Thoracic aorta (tissue), 2 donors: ENCODE measurements around the gene SLC8A1. TPM values are rescaled to one million over a fixed set of nuclear protein-coding genes. Genes with fewer than 3 reads are reported as not detected.
A peak's percentile ranks its signal among the peaks of the same experiment; 100 is the strongest.

Source experiments
- ATAC-seq: fragments of 150-250 bp; one replicate; pipeline ENCODE4 v1.8.0; 2017; ENCODE audit warnings: low read depth; ENCODE audit not compliant: insufficient number of reproducible peaks, low FRiP score
- DNase-seq: peaks from one replicate; pipeline ENCODE4 v3.0.0-alpha.2; 2020; ENCODE audit warnings: low spot score
- H3K27ac ChIP-seq, 2 donors: fragments of 200-600 bp; sonication (generic); 1 replicate in 1 of 2; 2 replicates in 1 of 2; pipeline ENCODE4 v1.5.1; 2016; ENCODE audit warnings: mild to moderate bottlenecking in 2 of 2, moderate library complexity in 2 of 2
- H3K27me3 ChIP-seq: fragments of 200-600 bp; sonication (generic); replicated peaks from 2 replicates; pipeline ENCODE4 v1.6.0; 2016; ENCODE audit warnings: mild to moderate bottlenecking; ENCODE audit not compliant: insufficient read depth
- H3K36me3 ChIP-seq: fragments of 200-600 bp; sonication (generic); one replicate; pipeline ENCODE4 v1.5.1; 2016
- H3K4me1 ChIP-seq, 2 donors: fragments of 200-600 bp; sonication (generic); 1 replicate in 1 of 2; 2 replicates in 1 of 2; pipeline versions ENCODE4 v1.5.1 to v1.6.0; 2016; ENCODE audit warnings: low read depth in 2 of 2, mild to moderate bottlenecking in 1 of 2; ENCODE audit not compliant: control insufficient read depth in 1 of 2
- H3K4me3 ChIP-seq: fragments of 200-600 bp; sonication (generic); 2 replicates; pipeline ENCODE4 v1.5.1; 2016; ENCODE audit warnings: mild to moderate bottlenecking
- H3K9me3 ChIP-seq: fragments of 200-600 bp; sonication (generic); 2 replicates; pipeline ENCODE4 v1.5.1; 2016
- total RNA-seq, 2 donors: library from RNA; depleted of rRNA; stranded (reverse); fragments of >200 nt; gene quantifications; one replicate each; pipeline versions ENCODE4 v1.1.0 to v1.2.3, GENCODE V29; 2016
- TF ChIP-seq, protein P1 (sequence below): fragments of 200-600 bp; sonication (generic); IDR thresholded peaks from one replicate; pipeline ENCODE4 v1.5.1; 2019; ENCODE audit warnings: antibody characterized with exemption

The SLC8A1 gene
- total RNA-seq, 2 donors from 2014 or later: 13.7 to 31.2 TPM

DNA sequence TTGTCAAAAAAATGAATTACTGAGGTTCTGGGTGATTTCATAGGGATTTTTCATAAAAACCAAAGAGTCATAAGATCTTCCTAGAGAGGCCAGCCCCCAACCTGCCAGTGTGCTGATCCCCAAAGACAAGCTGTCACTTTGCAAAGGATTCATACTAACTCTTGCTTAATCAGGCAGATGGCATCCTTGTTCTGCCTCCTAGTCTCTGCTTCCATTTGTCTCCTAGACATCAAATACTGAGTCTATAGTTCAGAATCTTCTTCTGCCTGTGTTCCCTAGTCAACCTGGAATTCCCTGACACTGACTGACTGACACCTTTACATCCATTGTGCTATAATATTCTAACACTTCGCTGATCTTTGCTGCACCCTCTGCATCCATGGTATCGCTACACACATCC is 84.9 kb downstream of the SLC8A1 start:
- no peak for ATAC-seq

DNA sequence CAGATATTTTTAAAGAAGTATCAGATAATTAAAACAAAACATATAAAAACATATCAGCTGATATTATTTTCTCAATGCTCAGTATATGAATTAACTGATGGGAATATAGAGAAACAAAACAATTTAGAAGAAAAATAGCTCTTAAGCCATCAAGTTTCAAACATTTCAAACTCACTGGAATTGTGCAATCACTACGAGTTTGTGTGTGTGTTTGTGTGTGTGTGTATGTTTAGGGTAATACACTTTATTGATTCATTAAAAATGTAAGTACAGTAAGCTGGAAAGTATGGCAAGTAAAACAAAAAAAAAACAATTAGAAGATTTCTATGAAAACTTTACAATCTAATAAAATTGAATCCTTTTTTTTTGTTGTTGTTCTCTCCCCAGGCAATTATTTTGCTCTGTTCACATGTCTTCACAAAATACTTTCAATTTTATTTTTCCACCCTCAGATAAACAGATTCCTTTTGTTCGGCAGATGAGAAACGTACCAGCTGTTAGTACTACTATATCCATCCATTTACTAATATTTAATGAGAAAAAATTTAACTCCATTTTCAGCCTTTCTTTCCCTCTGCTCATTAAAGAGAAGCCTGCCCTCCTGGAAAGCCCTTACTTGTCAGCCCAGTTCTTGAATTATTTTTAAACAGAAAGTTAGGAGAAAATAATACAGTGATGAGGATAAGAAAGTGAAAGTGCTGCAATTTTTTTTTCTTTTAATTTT is 87.6 kb downstream of the SLC8A1 start:
- ATAC-seq (no peak), DNase-seq (no peak)
- H3K9me3 ChIP-seq: no peaks in the 10 kb centered on the region
- H3K4me1 ChIP-seq: peaks cover 3 to 18% of the 10 kb centered on the region in 2 donors
- peak overlapping the region; percentile 56 for H3K4me3 ChIP-seq
- TF ChIP-seq, protein P1, sequence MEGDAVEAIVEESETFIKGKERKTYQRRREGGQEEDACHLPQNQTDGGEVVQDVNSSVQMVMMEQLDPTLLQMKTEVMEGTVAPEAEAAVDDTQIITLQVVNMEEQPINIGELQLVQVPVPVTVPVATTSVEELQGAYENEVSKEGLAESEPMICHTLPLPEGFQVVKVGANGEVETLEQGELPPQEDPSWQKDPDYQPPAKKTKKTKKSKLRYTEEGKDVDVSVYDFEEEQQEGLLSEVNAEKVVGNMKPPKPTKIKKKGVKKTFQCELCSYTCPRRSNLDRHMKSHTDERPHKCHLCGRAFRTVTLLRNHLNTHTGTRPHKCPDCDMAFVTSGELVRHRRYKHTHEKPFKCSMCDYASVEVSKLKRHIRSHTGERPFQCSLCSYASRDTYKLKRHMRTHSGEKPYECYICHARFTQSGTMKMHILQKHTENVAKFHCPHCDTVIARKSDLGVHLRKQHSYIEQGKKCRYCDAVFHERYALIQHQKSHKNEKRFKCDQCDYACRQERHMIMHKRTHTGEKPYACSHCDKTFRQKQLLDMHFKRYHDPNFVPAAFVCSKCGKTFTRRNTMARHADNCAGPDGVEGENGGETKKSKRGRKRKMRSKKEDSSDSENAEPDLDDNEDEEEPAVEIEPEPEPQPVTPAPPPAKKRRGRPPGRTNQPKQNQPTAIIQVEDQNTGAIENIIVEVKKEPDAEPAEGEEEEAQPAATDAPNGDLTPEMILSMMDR: no peak
- H3K27ac ChIP-seq: peak overlapping the region in 1 of 2 donors; percentile 28
- H3K36me3 ChIP-seq: no peaks in the 10 kb centered on the region
- no peaks in the 10 kb centered on the region for H3K27me3 ChIP-seq

More for the DNA sequence above, 84.9 kb downstream of the SLC8A1 start:
- Histone ChIP-seq H3K4me1 (peaks cover 3 to 21% of the 10 kb centered on the region in 2 donors), H3K4me3 (no peak overlapping the region), H3K27me3 (no peaks in the 10 kb centered on the region), H3K27ac (no peak overlapping the region), H3K9me3 (no peaks in the 10 kb centered on the region), H3K36me3 (no peaks in the 10 kb centered on the region)
- no peak for DNase-seq
- TF ChIP-seq, protein P1: no peak

DNA sequence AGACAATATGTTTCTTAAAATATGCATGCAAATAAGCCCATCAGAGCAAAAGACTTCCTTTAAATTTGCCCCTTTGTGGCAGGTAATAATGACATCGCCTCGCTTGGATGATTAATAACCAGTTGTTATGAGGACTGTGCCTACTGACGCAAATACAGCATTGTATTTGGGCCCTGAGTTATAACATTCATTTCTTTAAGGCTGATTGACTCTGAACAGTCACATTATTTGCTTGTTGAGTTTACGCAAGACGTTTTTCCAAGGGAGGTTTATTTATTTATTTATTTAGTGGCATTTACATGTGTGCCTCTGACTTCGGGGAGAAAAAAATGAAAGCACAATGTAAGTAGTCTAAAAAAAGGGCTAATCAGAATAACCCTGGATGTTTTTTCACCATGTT is 88.3 kb downstream of the SLC8A1 start:
- Histone ChIP-seq H3K27ac (no peak overlapping the region), H3K36me3 (no peaks in the 10 kb centered on the region), H3K9me3 (no peaks in the 10 kb centered on the region), H3K27me3 (no peaks in the 10 kb centered on the region), H3K4me3 (peak overlapping the region; percentile 56), H3K4me1 (peaks cover 3 to 18% of the 10 kb centered on the region in 2 donors)
- no peak for ATAC-seq
- TF ChIP-seq, protein P1: no peak
- no peak for DNase-seq

- Histone ChIP-seq H3K4me3 (peak overlapping the region; percentile 56), H3K27ac (no peak overlapping the region), H3K27me3 (no peaks in the 10 kb centered on the region), H3K9me3 (no peaks in the 10 kb centered on the region), H3K4me1 (peaks cover 3 to 18% of the 10 kb centered on the region in 2 donors), H3K36me3 (no peaks in the 10 kb centered on the region)
- ATAC-seq (no peak), DNase-seq (no peak)
- TF ChIP-seq, protein P1: no peak
These were observed 88.7 kb downstream of the SLC8A1 start for GRCh38 chr2:40363231-40363630.

DNA sequence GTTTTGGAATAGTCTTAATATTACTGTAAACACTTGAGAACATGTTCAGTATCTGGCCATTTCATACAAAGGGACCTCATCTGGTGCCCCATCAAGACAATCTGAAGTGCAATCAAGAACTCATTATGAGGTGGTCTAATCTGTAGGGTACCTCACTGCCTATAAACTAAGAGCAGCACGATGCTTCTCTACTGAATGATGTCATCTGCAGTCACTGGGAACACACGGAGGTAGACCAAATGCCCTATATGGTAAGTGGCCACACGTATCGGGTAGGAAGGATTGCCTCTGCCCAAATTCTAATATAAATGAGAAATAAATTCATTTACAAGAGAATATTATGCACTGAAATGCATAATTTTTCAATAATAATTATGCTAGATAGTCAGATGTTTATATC is 90.4 kb downstream of the SLC8A1 start:
- no peaks in the 10 kb centered on the region for H3K36me3 ChIP-seq
- H3K4me1 ChIP-seq: peaks cover 3 to 18% of the 10 kb centered on the region in 2 donors
- no peak overlapping the region for H3K27ac ChIP-seq
- no peaks in the 10 kb centered on the region for H3K9me3 ChIP-seq
- ATAC-seq (no peak), DNase-seq (no peak)
- TF ChIP-seq, protein P1: no peak
- no peak overlapping the region for H3K4me3 ChIP-seq
- H3K27me3 ChIP-seq: no peaks in the 10 kb centered on the region
